Loucy (cell line): ENCODE results near the gene PDZRN3.

Experiments used
- H2AFZ ChIP-seq: fragments of 200-600 bp; sonication (generic); 2 replicates; pipeline ENCODE4 v1.6.0; 2016; ENCODE audit warnings: antibody characterized with exemption, mild to moderate bottlenecking, low read length, moderate library complexity
- H3F3A ChIP-seq: fragments of 200-600 bp; 2 replicates; pipeline ENCODE4 v1.6.0; 2016; ENCODE audit warnings: antibody characterized with exemption, low read depth, mild to moderate bottlenecking
- H3K27me3 ChIP-seq: fragments of 200-600 bp; sonication (generic); 2 replicates; pipeline ENCODE4 v1.6.1; 2014; ENCODE audit warnings: low read length, mild to moderate bottlenecking; ENCODE audit not compliant: insufficient read depth, poor library complexity, severe bottlenecking
- H3K36me3 ChIP-seq: fragments of 200-600 bp; sonication (generic); 2 replicates; pipeline ENCODE4 v1.6.1; 2016; ENCODE audit warnings: low read length; ENCODE audit not compliant: insufficient read depth
- H3K4me1 ChIP-seq: fragments of 200-600 bp; sonication (generic); 2 replicates; pipeline ENCODE4 v1.5.1; 2014; ENCODE audit warnings: low read length, mild to moderate bottlenecking; ENCODE audit not compliant: insufficient read depth, poor library complexity, severe bottlenecking
- H3K4me2 ChIP-seq: fragments of 200-600 bp; sonication (generic); 2 replicates; pipeline ENCODE4 v1.6.0; 2014; ENCODE audit warnings: antibody characterized with exemption, low read length, low read depth, mild to moderate bottlenecking; ENCODE audit not compliant: poor library complexity, severe bottlenecking
- H3K4me3 ChIP-seq: fragments of 200-600 bp; sonication (generic); 2 replicates; pipeline ENCODE4 v1.5.1; 2014; ENCODE audit warnings: low read length, mild to moderate bottlenecking, mixed read lengths; ENCODE audit not compliant: poor library complexity, severe bottlenecking
- H3K79me2 ChIP-seq: fragments of 200-600 bp; sonication (generic); 2 replicates; pipeline ENCODE4 v1.6.1; 2014; ENCODE audit warnings: low read length; ENCODE audit not compliant: insufficient read depth
- H3K9ac ChIP-seq: fragments of 200-600 bp; sonication (generic); 2 replicates; pipeline ENCODE4 v1.6.0; 2014; ENCODE audit warnings: mild to moderate bottlenecking, low read depth, low read length, moderate library complexity; ENCODE audit not compliant: poor library complexity, severe bottlenecking
- H3K9me2 ChIP-seq: fragments of 200-600 bp; sonication (generic); replicated peaks from 2 replicates; pipeline ENCODE4 v1.6.1; 2016; ENCODE audit warnings: low read depth, low read length, mixed read lengths
- H3K9me3 ChIP-seq: fragments of 200-600 bp; sonication (generic); 2 replicates; pipeline ENCODE4 v1.6.1; 2014; ENCODE audit warnings: mild to moderate bottlenecking, antibody characterized with exemption, low read length, low read depth; ENCODE audit not compliant: insufficient read depth
- H4K20me1 ChIP-seq: fragments of 200-600 bp; sonication (generic); 2 replicates; pipeline ENCODE4 v1.6.0; 2014; ENCODE audit warnings: antibody characterized with exemption, low read length, mild to moderate bottlenecking; ENCODE audit not compliant: insufficient read depth, poor library complexity, severe bottlenecking
- EZH2phosphoT487 ChIP-seq: fragments of 200-600 bp; IDR thresholded peaks from 2 replicates; pipeline ENCODE4 v1.6.1; 2018; ENCODE audit warnings: antibody characterized with exemption, mild to moderate bottlenecking, moderate library complexity, borderline replicate concordance
- TF ChIP-seq, protein P1 (sequence below): fragments of 200-600 bp; sonication (generic); conservative IDR thresholded peaks from 2 replicates; pipeline ENCODE4 v1.5.1; 2014; ENCODE audit warnings: mild to moderate bottlenecking, antibody characterized with exemption, low read length

PDZRN3 gene

DNA sequence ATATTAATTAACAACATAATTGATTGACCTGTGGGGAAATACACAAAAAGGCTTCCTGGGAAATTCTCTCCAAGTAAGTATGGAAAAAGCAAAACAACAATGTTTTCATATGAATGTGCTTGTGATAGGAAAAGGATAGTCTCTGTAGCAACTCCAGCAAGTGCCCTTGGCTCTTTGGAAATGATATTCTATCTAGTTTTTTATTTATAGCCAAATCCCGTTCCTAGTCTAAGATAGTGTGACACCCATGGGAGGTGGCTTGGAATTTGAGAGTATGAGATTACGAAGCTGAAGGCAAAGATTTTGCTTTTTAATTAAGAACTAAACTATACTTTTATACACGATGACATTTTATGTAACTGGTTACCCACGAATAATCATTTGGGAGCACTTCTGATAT, 119.9 kb downstream of the PDZRN3 start:
- no peak overlapping the region for H3K4me3 ChIP-seq
- H3K36me3 ChIP-seq: no peaks in the 10 kb centered on the region
- TF ChIP-seq, protein P1, sequence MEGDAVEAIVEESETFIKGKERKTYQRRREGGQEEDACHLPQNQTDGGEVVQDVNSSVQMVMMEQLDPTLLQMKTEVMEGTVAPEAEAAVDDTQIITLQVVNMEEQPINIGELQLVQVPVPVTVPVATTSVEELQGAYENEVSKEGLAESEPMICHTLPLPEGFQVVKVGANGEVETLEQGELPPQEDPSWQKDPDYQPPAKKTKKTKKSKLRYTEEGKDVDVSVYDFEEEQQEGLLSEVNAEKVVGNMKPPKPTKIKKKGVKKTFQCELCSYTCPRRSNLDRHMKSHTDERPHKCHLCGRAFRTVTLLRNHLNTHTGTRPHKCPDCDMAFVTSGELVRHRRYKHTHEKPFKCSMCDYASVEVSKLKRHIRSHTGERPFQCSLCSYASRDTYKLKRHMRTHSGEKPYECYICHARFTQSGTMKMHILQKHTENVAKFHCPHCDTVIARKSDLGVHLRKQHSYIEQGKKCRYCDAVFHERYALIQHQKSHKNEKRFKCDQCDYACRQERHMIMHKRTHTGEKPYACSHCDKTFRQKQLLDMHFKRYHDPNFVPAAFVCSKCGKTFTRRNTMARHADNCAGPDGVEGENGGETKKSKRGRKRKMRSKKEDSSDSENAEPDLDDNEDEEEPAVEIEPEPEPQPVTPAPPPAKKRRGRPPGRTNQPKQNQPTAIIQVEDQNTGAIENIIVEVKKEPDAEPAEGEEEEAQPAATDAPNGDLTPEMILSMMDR: no peak
- no peak for TF ChIP-seq EZH2phosphoT487
- no peaks in the 10 kb centered on the region for H3K79me2 ChIP-seq
- no peak overlapping the region for H3K4me2 ChIP-seq
- H3K4me1 ChIP-seq: no peaks in the 10 kb centered on the region
- H3K9me3 ChIP-seq: no peaks in the 10 kb centered on the region
- H4K20me1 ChIP-seq: no peaks in the 10 kb centered on the region
- no peaks in the 10 kb centered on the region for H3K9me2 ChIP-seq
- no peak overlapping the region for H2AFZ ChIP-seq
- no peaks in the 10 kb centered on the region for H3K27me3 ChIP-seq
- no peaks in the 10 kb centered on the region for H3F3A ChIP-seq
- no peak overlapping the region for H3K9ac ChIP-seq

GRCh38 chr3:73504239-73504638, 120.5 kb downstream of the PDZRN3 start:
- Histone ChIP-seq H3K4me1 (no peaks in the 10 kb centered on the region), H3K36me3 (no peaks in the 10 kb centered on the region), H2AFZ (no peak overlapping the region), H3K4me3 (no peak overlapping the region), H3K27me3 (no peaks in the 10 kb centered on the region), H4K20me1 (no peaks in the 10 kb centered on the region), H3K9ac (no peak overlapping the region), H3K9me3 (no peaks in the 10 kb centered on the region), H3F3A (no peaks in the 10 kb centered on the region), H3K9me2 (no peaks in the 10 kb centered on the region), H3K4me2 (no peak overlapping the region), H3K79me2 (no peaks in the 10 kb centered on the region)
- TF ChIP-seq, protein P1: no peak
- TF ChIP-seq EZH2phosphoT487: no peak

GRCh38 chr3:73503781-73504180, 121.0 kb downstream of the PDZRN3 start:
- H3K4me2 ChIP-seq: no peak overlapping the region
- no peaks in the 10 kb centered on the region for H3F3A ChIP-seq
- H3K4me3 ChIP-seq: no peak overlapping the region
- H3K9me3 ChIP-seq: no peaks in the 10 kb centered on the region
- no peaks in the 10 kb centered on the region for H3K4me1 ChIP-seq
- no peak overlapping the region for H3K9ac ChIP-seq
- no peak overlapping the region for H2AFZ ChIP-seq
- no peaks in the 10 kb centered on the region for H4K20me1 ChIP-seq
- H3K36me3 ChIP-seq: no peaks in the 10 kb centered on the region
- H3K79me2 ChIP-seq: no peaks in the 10 kb centered on the region
- TF ChIP-seq EZH2phosphoT487: no peak
- TF ChIP-seq, protein P1: no peak
- no peaks in the 10 kb centered on the region for H3K9me2 ChIP-seq
- no peaks in the 10 kb centered on the region for H3K27me3 ChIP-seq
